Common myeloid progenitor, CD34-positive (primary cell): ENCODE results near the gene LEPR.

Experiments
- CTCF ChIA-PET: fragments of 350-600 bp; sonication (Branson Sonifier 250); formaldehyde crosslinking; loops from one replicate; lab custom pipeline; 2021; ENCODE audit warnings: antibody characterized with exemption; lab: Charles Lee
- POLR2A ChIA-PET: fragments of 350-600 bp; sonication (Branson Sonifier 250); formaldehyde crosslinking; loops from one replicate; lab custom pipeline; 2021; ENCODE audit warnings: antibody characterized with exemption; lab: Charles Lee
- DNase-seq, 3 donors: peaks; one replicate each; pipeline versions ENCODE4 v3.0.0 to v3.0.0-alpha.2; 2013
- H3K27ac ChIP-seq, 2 experiments: 1 replicate in 1 of 2; 2 replicates in 1 of 2; pipeline ENCODE4 v1.7.0; 2013; ENCODE audit warnings: inconsistent platforms in 2 of 2, low read length in 2 of 2, mild to moderate bottlenecking in 2 of 2, low read depth in 1 of 2, moderate library complexity in 1 of 2; ENCODE audit not compliant: severe bottlenecking in 2 of 2, insufficient read depth in 1 of 2, poor library complexity in 1 of 2
- H3K27me3 ChIP-seq, 5 experiments: replicated peaks in 2 of 5; 1 replicate in 3 of 5; 2 replicates in 2 of 5; pipeline versions ENCODE4 v1.6.1 to v1.7.0; 2013; ENCODE audit warnings: low read length in 4 of 5, mild to moderate bottlenecking in 2 of 5, moderate library complexity in 2 of 5, inconsistent platforms in 1 of 5; ENCODE audit not compliant: insufficient read depth in 5 of 5, control insufficient read depth in 4 of 5
- H3K36me3 ChIP-seq, 4 experiments: 1 replicate in 2 of 4; 2 replicates in 2 of 4; pipeline versions ENCODE4 v1.6.1 to v1.7.0; 2013; ENCODE audit warnings: low read length in 3 of 4, control low read depth in 1 of 4, mild to moderate bottlenecking in 1 of 4; ENCODE audit not compliant: control insufficient read depth in 4 of 4, insufficient read depth in 4 of 4
- H3K4me1 ChIP-seq, 4 experiments: 1 replicate in 3 of 4; 2 replicates in 1 of 4; pipeline versions ENCODE4 v1.6.1 to v1.7.1; 2013; ENCODE audit warnings: low read length in 3 of 4, mild to moderate bottlenecking in 3 of 4, control low read depth in 1 of 4, inconsistent platforms in 1 of 4, moderate library complexity in 1 of 4; ENCODE audit not compliant: control insufficient read depth in 4 of 4, insufficient read depth in 4 of 4; ENCODE audit errors: control extremely low read depth in 1 of 4
- H3K4me3 ChIP-seq, 7 experiments: 1 replicate in 4 of 7; 2 replicates in 3 of 7; pipeline versions ENCODE4 v1.5.1 to v1.7.0; 2013; ENCODE audit warnings: mild to moderate bottlenecking in 7 of 7, low read length in 6 of 7, moderate library complexity in 6 of 7, inconsistent platforms in 2 of 7, low read depth in 2 of 7, control low read depth in 1 of 7; ENCODE audit not compliant: insufficient read depth in 4 of 7, control insufficient read depth in 1 of 7; ENCODE audit errors: extremely low read depth in 1 of 7
- H3K9me3 ChIP-seq, 5 experiments: 1 replicate in 4 of 5; 2 replicates in 1 of 5; pipeline versions ENCODE4 v1.6.1 to v1.7.1; 2013; ENCODE audit warnings: low read length in 4 of 5, mild to moderate bottlenecking in 2 of 5, inconsistent platforms in 1 of 5, low read depth in 1 of 5, moderate library complexity in 1 of 5; ENCODE audit not compliant: control insufficient read depth in 4 of 5, insufficient read depth in 2 of 5; ENCODE audit errors: control extremely low read depth in 1 of 5
- WGBS: methylation state at CpG from one replicate; pipeline ENCODE4 v1.1.5; 2013; ENCODE audit not compliant: insufficient coverage; 5-methylcytosine and 5-hydroxymethylcytosine counted together

The LEPR gene

DNA sequence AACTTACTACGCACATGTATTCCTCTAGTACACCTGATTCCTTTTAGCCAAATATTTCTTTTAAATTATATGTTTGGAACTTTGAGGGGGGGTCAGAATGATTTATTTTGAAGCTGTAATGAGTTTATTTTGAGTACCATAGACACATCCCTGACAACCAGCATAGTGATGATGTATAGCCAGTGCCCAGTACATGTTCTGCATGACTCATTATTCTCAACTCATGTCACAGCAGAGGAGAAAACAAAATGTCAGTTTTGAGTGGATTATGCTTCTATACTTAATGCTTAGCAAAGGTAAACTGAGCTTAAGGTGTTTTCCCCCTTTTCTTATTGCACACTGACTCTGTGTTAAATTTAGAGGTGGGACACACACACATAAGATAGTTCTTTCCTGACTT is 22.4 kb upstream of the LEPR start:
- Histone ChIP-seq H3K4me3 (no peak overlapping the region), H3K4me1 (peaks cover 0 to 5% (median 0%) of the 10 kb centered on the region in 4 experiments), H3K27me3 (no peaks in the 10 kb centered on the region), H3K9me3 (no peaks in the 10 kb centered on the region), H3K36me3 (peaks cover 0 to 39% (median 12%) of the 10 kb centered on the region in 4 experiments), H3K27ac (no peak overlapping the region)
- ChIA-PET POLR2A (no interaction called here), CTCF (no interaction called here)
- no peak for DNase-seq
- no CpG with 5 or more reads among the region's 1 CpG for WGBS

DNA sequence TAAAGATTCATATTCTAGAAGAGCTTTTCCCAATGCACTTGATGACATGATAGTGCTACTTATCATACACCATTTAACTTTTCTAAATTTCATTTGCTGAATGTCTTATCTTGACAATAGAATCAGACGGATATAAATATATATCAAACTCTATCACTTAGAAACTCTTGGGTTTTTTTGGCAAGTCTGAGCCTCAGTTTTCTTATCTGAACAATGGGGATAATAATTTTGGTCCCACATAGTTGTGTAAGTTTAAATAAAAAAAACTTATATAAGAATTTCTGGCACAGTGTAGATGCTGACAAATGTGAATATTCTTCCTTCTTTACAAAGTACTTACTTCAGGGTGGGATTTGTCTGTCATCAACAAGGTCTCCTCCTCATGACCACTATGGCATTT is 21.5 kb upstream of the LEPR start:
- Histone ChIP-seq H3K27ac (no peak overlapping the region), H3K4me1 (peaks cover 0 to 5% (median 0%) of the 10 kb centered on the region in 4 experiments), H3K9me3 (no peaks in the 10 kb centered on the region), H3K27me3 (no peaks in the 10 kb centered on the region), H3K4me3 (no peak overlapping the region), H3K36me3 (peaks cover 0 to 36% (median 9%) of the 10 kb centered on the region in 4 experiments)
- POLR2A ChIA-PET, result no interaction called here
- no peak for DNase-seq
- CTCF ChIA-PET, result interaction anchor here (0.9 to 1.4 kb wide), 2 partner anchors 61 to 289 kb away, joined by 3 read pairs; no protein-coding TSS in a partner anchor
- no CpG with 5 or more reads among the region's 1 CpG for WGBS

GRCh38 chr1:65401612-65402011 is 18.9 kb upstream of the LEPR start:
- POLR2A ChIA-PET, result no interaction called here
- DNase-seq, result no peak
- Histone ChIP-seq H3K27ac (no peak overlapping the region), H3K36me3 (peaks cover 0 to 33% (median 7%) of the 10 kb centered on the region in 4 experiments), H3K27me3 (no peaks in the 10 kb centered on the region), H3K4me3 (no peak overlapping the region), H3K9me3 (no peaks in the 10 kb centered on the region), H3K4me1 (peaks cover 0 to 5% (median 0%) of the 10 kb centered on the region in 4 experiments)
- CTCF ChIA-PET, result interaction anchor here (0.9 to 2.2 kb wide), 2 partner anchors 18 to 179 kb away, joined by 3 to 5 read pairs; no protein-coding TSS in a partner anchor
- WGBS, result 97% methylated on average over 3 of the region's 3 CpGs

- Histone ChIP-seq H3K4me1 (no peaks in the 10 kb centered on the region), H3K9me3 (no peaks in the 10 kb centered on the region), H3K4me3 (no peak overlapping the region), H3K27me3 (no peaks in the 10 kb centered on the region), H3K27ac (no peak overlapping the region), H3K36me3 (peaks cover 0 to 57% (median 15%) of the 10 kb centered on the region in 4 experiments)
- POLR2A ChIA-PET, result interaction anchor here (0.7 kb wide), 1 partner anchor 51 kb away, joined by 4 read pairs; no protein-coding TSS in a partner anchor
- CTCF ChIA-PET, result interaction anchor here (1.2 to 2.7 kb wide), 2 partner anchors 15 to 25 kb away, joined by 3 to 10 read pairs; partner anchors contain the start of genes LEPR and LEPROT
- DNase-seq, result no peak
Measured at GRCh38 chr1:65404941-65405340, 15.5 kb upstream of the LEPR start.

- POLR2A ChIA-PET, result no interaction called here
- Histone ChIP-seq H3K4me3 (no peak overlapping the region), H3K27me3 (no peaks in the 10 kb centered on the region), H3K27ac (no peak overlapping the region), H3K4me1 (no peaks in the 10 kb centered on the region), H3K9me3 (no peaks in the 10 kb centered on the region), H3K36me3 (peaks cover 0 to 65% (median 15%) of the 10 kb centered on the region in 4 experiments)
- WGBS, result 100% methylated on average over 1 of the region's 2 CpGs
- CTCF ChIA-PET, result no interaction called here
- no peak for DNase-seq
Measured at GRCh38 chr1:65407877-65408276, 12.6 kb upstream of the LEPR start.

DNA sequence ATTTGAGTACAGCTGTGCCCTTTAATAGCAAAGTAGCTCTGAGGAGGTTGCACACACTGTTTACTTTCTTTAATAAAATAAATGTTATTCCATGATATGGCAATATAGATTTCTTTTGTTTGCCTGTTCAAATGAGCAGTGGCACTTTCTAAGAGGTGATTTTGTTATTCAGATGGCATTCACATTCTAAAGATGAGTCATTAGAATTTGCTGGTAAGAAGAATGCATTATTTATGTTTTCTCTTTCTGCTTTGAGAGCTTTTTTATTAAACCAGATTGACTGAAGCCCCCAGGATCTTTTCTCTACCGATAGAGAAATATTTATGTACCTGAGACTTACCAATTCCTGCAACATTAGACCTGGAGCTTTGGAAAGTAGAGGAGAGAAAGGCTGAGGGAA is 11.2 kb upstream of the LEPR start:
- POLR2A ChIA-PET, result no interaction called here
- no peaks in the 10 kb centered on the region for H3K27me3 ChIP-seq
- DNase-seq, result no peak
- no peaks in the 10 kb centered on the region for H3K9me3 ChIP-seq
- CTCF ChIA-PET, result interaction anchor here (0.6 to 1.4 kb wide), 2 partner anchors 8 to 31 kb away, joined by 3 to 5 read pairs; no protein-coding TSS in a partner anchor
- WGBS, result no CpG with 5 or more reads among the region's 1 CpG
- H3K4me3 ChIP-seq, result no peak overlapping the region
- H3K4me1 ChIP-seq, result no peaks in the 10 kb centered on the region
- H3K27ac ChIP-seq, result no peak overlapping the region
- H3K36me3 ChIP-seq, result peaks cover 0 to 72% (median 17%) of the 10 kb centered on the region in 4 experiments

DNA sequence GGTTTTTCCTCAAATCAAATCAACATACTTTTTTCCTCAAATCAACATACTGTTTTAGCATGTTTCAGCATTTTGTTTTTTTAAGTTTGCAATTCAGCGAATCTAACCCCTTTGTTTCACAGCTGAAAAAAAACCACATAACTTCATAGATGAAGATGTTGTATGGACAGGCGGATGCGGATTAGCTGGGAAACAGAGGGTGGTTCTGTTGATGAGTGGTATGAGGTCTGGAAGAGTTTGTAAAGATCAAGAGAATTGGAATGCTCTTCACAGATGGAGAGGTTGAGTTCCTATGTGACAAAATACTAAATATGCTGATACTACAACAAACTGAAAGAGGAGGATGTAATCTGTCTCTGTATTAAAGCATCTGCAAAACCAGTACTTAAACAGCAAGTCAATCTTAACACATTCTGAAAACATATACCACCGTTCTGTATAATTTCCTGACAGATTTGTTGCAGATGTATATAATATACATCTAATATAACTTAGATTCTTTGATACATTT is 10.6 kb upstream of the LEPR start:
- Histone ChIP-seq H3K27ac (no peak overlapping the region), H3K4me3 (no peak overlapping the region), H3K36me3 (peaks cover 0 to 69% (median 17%) of the 10 kb centered on the region in 4 experiments), H3K4me1 (no peaks in the 10 kb centered on the region), H3K9me3 (no peaks in the 10 kb centered on the region), H3K27me3 (no peaks in the 10 kb centered on the region)
- ChIA-PET POLR2A (no interaction called here), CTCF (interaction anchor here (1.4 kb wide), 1 partner anchor 32 kb away, joined by 5 read pairs; no protein-coding TSS in a partner anchor)
- no CpG with 5 or more reads among the region's 4 CpGs for WGBS
- no peak for DNase-seq
